LNCAP (cell line): ENCODE data around the gene RBM10.

ENCODE experiments used
- CTCF ChIP-seq: fragments of 450-650 bp; IDR thresholded peaks from 2 replicates; pipeline ENCODE4 v1.5.1; 2017; ENCODE audit warnings: mild to moderate bottlenecking

The RBM10 gene

GRCh38 chrX:47209508-47210238 lies 64.7 kb downstream of the RBM10 start:
- TF ChIP-seq CTCF, result no peak

- TF ChIP-seq CTCF, result no peak
Observed at GRCh38 chrX:47210661-47211425, 65.8 kb downstream of the RBM10 start.

GRCh38 chrX:47212381-47213293 lies 67.6 kb downstream of the RBM10 start:
- no peak for TF ChIP-seq CTCF

- no peak for TF ChIP-seq CTCF
Observed at GRCh38 chrX:47214435-47215077, 69.5 kb downstream of the RBM10 start.

GRCh38 chrX:47215291-47215900 lies 70.4 kb downstream of the RBM10 start:
- TF ChIP-seq CTCF, result no peak

GRCh38 chrX:47216393-47216925 lies 71.4 kb downstream of the RBM10 start:
- no peak for TF ChIP-seq CTCF
